OCI-LY7 (cell line): Measurements from ENCODE around the gene NINL.

Experiments
- EZH2phosphoT487 ChIP-seq: fragments of 200-600 bp; sonication (generic); IDR thresholded peaks from 2 replicates; pipeline ENCODE4 v1.6.1; 2018; ENCODE audit warnings: low read depth, borderline replicate concordance, mild to moderate bottlenecking, mixed run types, antibody characterized with exemption, low read length, moderate library complexity, mixed read lengths
- TF ChIP-seq, protein P1 (sequence below): fragments of 200-600 bp; sonication (generic); conservative IDR thresholded peaks from 2 replicates; pipeline ENCODE4 v1.5.1; 2014; ENCODE audit warnings: mild to moderate bottlenecking, antibody characterized with exemption, low read length, moderate library complexity, mixed read lengths

DNA sequence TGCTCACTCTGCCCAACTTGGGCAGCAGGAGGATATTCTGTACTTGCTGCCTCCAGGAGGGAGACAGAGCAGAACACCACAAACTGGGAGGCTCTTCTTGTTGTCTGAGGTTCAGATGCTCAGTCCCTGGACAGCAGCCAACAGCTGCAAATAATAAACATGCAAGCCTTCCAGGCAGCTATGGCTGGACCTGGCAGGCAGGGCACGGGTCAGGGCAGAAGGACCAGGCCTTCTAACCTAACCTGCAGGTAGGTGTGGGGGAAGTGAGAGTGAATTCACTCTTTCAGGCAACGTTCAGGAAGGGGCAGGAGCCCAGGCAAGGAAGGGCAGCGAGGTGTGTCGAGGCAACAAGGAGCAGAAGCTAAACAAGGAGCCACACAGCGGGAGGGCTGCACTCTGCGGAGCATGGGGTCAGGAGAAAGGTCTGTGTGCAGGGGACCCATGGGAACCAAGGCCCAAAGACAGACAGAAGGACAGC, 31.5 kb downstream of the NINL start:
- TF ChIP-seq, protein P1, sequence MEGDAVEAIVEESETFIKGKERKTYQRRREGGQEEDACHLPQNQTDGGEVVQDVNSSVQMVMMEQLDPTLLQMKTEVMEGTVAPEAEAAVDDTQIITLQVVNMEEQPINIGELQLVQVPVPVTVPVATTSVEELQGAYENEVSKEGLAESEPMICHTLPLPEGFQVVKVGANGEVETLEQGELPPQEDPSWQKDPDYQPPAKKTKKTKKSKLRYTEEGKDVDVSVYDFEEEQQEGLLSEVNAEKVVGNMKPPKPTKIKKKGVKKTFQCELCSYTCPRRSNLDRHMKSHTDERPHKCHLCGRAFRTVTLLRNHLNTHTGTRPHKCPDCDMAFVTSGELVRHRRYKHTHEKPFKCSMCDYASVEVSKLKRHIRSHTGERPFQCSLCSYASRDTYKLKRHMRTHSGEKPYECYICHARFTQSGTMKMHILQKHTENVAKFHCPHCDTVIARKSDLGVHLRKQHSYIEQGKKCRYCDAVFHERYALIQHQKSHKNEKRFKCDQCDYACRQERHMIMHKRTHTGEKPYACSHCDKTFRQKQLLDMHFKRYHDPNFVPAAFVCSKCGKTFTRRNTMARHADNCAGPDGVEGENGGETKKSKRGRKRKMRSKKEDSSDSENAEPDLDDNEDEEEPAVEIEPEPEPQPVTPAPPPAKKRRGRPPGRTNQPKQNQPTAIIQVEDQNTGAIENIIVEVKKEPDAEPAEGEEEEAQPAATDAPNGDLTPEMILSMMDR, result no peak
- no peak for TF ChIP-seq EZH2phosphoT487
